Measurements from ENCODE around the gene ERBB4.

The ERBB4 gene

DNA sequence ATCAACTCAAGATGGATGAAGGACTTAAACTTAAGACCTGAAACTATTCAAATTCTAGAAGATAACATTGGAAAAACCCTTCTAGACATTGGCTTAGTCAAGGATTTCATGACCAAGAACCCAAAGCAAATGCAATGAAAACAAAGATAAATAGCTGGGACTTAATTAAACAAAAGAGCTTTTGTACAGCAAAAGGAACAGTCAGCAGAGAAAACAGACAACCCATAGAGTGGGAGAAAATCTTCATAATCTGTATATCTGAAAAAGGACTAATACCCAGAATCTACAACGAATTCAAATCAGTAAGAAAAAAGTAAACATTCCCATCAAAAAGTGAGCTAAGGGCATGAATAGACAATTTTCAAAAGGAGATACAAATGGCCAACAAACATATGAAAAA lies 171.2 kb downstream of the ERBB4 start:
- no peak for TF ChIP-seq EZH2phosphoT487 (IDR thresholded peaks at IDR 0.05; ENCODE audit: borderline replicate concordance)
- TF ChIP-seq, protein P1, sequence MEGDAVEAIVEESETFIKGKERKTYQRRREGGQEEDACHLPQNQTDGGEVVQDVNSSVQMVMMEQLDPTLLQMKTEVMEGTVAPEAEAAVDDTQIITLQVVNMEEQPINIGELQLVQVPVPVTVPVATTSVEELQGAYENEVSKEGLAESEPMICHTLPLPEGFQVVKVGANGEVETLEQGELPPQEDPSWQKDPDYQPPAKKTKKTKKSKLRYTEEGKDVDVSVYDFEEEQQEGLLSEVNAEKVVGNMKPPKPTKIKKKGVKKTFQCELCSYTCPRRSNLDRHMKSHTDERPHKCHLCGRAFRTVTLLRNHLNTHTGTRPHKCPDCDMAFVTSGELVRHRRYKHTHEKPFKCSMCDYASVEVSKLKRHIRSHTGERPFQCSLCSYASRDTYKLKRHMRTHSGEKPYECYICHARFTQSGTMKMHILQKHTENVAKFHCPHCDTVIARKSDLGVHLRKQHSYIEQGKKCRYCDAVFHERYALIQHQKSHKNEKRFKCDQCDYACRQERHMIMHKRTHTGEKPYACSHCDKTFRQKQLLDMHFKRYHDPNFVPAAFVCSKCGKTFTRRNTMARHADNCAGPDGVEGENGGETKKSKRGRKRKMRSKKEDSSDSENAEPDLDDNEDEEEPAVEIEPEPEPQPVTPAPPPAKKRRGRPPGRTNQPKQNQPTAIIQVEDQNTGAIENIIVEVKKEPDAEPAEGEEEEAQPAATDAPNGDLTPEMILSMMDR (conservative IDR thresholded peaks at IDR 0.05; ENCODE audit: low read length): no peak
- no peaks in the 10 kb centered on the region for H3K36me3 ChIP-seq (ENCODE audit: insufficient read depth, low read length)
- no peaks in the 10 kb centered on the region for H3K79me2 ChIP-seq (ENCODE audit: insufficient read depth, low read length)
- no peak overlapping the region for H3K9ac ChIP-seq (ENCODE audit: low read depth, low read length, poor library complexity, severe bottlenecking)
- no peaks in the 10 kb centered on the region for H3K9me3 ChIP-seq (ENCODE audit: insufficient read depth, low read depth, low read length)
- no peaks in the 10 kb centered on the region for H3K4me1 ChIP-seq (ENCODE audit: insufficient read depth, low read length, poor library complexity, severe bottlenecking)
- no peaks in the 10 kb centered on the region for H3K9me2 ChIP-seq (replicated peaks; ENCODE audit: low read depth, low read length)
- H4K20me1 ChIP-seq (ENCODE audit: insufficient read depth, low read length, poor library complexity, severe bottlenecking): no peaks in the 10 kb centered on the region
- no peaks in the 10 kb centered on the region for H3K27me3 ChIP-seq (ENCODE audit: insufficient read depth, low read length, poor library complexity, severe bottlenecking)
- H3K4me3 ChIP-seq (ENCODE audit: low read length, poor library complexity, severe bottlenecking): no peak overlapping the region
- no peak overlapping the region for H2AFZ ChIP-seq (ENCODE audit: low read length)
- H3K4me2 ChIP-seq (ENCODE audit: low read depth, low read length, poor library complexity, severe bottlenecking): no peak overlapping the region
- H3F3A ChIP-seq (ENCODE audit: low read depth): no peaks in the 10 kb centered on the region

DNA sequence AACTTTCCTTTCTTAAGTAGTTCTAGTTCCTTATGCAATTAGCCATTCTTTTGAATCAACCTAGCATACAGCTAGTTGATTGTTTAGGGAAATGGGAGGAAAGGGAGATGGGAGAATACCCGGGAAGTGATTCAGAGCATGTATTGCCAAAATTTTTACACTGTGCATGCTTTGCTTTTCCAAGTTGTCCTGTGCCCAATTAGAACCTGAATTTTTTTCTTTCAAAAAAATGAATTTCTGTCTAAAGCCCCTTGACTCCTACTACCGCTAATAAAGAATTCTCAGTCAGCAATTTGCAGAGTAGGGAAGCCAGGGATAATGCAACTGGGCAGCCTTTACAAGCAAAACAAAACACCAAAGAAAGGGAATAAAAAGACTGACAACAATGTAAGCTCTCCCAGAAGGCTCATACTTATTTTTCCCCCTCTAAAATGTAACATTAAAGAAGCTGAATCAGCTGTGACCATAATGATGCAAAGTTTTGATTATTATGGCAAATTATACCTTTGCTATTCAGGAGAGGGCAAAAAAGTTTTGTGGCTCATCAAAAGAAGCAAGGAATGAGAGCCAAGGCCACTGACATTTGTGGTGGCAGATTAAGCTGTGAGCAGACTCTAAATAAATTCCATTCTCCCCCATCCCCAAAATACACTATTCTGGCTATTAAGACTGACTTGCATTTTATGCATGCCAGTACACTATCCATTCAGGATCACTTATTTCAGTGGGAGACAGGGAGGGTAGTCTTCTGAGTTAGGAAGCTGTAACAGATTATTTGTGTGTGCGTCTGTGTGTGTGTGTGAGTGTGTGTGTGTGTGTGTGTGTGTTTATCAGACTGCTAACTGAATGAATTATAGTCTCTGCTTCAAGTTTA lies 174.3 kb downstream of the ERBB4 start:
- peak overlapping the region; percentile 55; the same call in 1 of the 2 replicates for H2AFZ ChIP-seq (ENCODE audit: low read length)
- TF ChIP-seq, protein P1 (conservative IDR thresholded peaks at IDR 0.05; ENCODE audit: low read length): no peak
- H3K9me3 ChIP-seq (ENCODE audit: insufficient read depth, low read depth, low read length): no peaks in the 10 kb centered on the region
- no peak overlapping the region for H3K4me2 ChIP-seq (ENCODE audit: low read depth, low read length, poor library complexity, severe bottlenecking)
- H3F3A ChIP-seq (ENCODE audit: low read depth): no peaks in the 10 kb centered on the region
- no peaks in the 10 kb centered on the region for H3K27me3 ChIP-seq (ENCODE audit: insufficient read depth, low read length, poor library complexity, severe bottlenecking)
- no peak overlapping the region for H3K4me3 ChIP-seq (ENCODE audit: low read length, poor library complexity, severe bottlenecking)
- peaks cover 3% of the 10 kb centered on the region for H3K4me1 ChIP-seq (ENCODE audit: insufficient read depth, low read length, poor library complexity, severe bottlenecking)
- H3K9ac ChIP-seq (ENCODE audit: low read depth, low read length, poor library complexity, severe bottlenecking): no peak overlapping the region
- no peaks in the 10 kb centered on the region for H3K36me3 ChIP-seq (ENCODE audit: insufficient read depth, low read length)
- no peaks in the 10 kb centered on the region for H3K9me2 ChIP-seq (replicated peaks; ENCODE audit: low read depth, low read length)
- H3K79me2 ChIP-seq (ENCODE audit: insufficient read depth, low read length): no peaks in the 10 kb centered on the region
- H4K20me1 ChIP-seq (ENCODE audit: insufficient read depth, low read length, poor library complexity, severe bottlenecking): no peaks in the 10 kb centered on the region

DNA sequence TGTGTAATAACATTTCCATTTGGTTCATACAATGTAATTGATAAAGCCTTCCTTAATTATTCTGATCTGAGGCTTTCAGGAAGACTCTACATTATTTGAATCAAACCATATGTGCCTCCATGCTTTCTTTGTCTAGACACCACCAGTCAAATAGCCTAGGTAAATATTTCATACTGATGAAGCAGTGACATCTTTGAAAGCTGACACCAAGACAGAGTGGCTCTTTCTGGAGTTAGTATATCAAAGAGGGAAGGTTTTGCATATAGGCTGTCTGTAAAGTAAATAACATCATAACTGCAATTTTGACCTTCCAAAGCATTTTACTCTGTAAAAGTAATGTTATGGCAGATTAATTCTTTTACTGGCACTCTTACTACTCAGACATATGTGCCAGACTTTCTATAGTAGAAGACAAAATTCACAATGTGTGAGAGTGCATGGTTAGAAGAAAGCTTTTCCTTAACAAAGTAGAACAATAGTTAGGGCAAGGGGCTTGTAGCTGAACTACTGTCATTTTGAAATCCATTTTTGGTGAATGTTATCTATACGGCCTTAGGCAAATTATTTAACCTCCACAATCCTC lies 177.3 kb downstream of the ERBB4 start:
- TF ChIP-seq EZH2phosphoT487 (IDR thresholded peaks at IDR 0.05; ENCODE audit: borderline replicate concordance): no peak
- TF ChIP-seq, protein P1 (conservative IDR thresholded peaks at IDR 0.05; ENCODE audit: low read length): no peak
- no peak overlapping the region for H3K4me2 ChIP-seq (ENCODE audit: low read depth, low read length, poor library complexity, severe bottlenecking)
- H3K9me2 ChIP-seq (replicated peaks; ENCODE audit: low read depth, low read length): no peaks in the 10 kb centered on the region
- peaks cover 5% of the 10 kb centered on the region for H3K4me1 ChIP-seq (ENCODE audit: insufficient read depth, low read length, poor library complexity, severe bottlenecking)
- no peaks in the 10 kb centered on the region for H3K27me3 ChIP-seq (ENCODE audit: insufficient read depth, low read length, poor library complexity, severe bottlenecking)
- H3K4me3 ChIP-seq (ENCODE audit: low read length, poor library complexity, severe bottlenecking): no peak overlapping the region
- no peaks in the 10 kb centered on the region for H3K36me3 ChIP-seq (ENCODE audit: insufficient read depth, low read length)
- H2AFZ ChIP-seq (ENCODE audit: low read length): peak overlapping the region; percentile 78; the same call in 1 of the 2 replicates
- H3K9me3 ChIP-seq (ENCODE audit: insufficient read depth, low read depth, low read length): no peaks in the 10 kb centered on the region
- no peak overlapping the region for H3K9ac ChIP-seq (ENCODE audit: low read depth, low read length, poor library complexity, severe bottlenecking)
- no peaks in the 10 kb centered on the region for H3F3A ChIP-seq (ENCODE audit: low read depth)
- H3K79me2 ChIP-seq (ENCODE audit: insufficient read depth, low read length): no peaks in the 10 kb centered on the region
- no peaks in the 10 kb centered on the region for H4K20me1 ChIP-seq (ENCODE audit: insufficient read depth, low read length, poor library complexity, severe bottlenecking)
